Fibroblast of pulmonary artery (primary cell): ENCODE measurements around the gene PUS7.

Experiments
- DNase-seq: peaks from one replicate; pipeline ENCODE4 v3.0.0-alpha.2; 2010; ENCODE audit warnings: low read depth
- H3K4me3 ChIP-seq: replicated peaks from 2 replicates; pipeline ENCODE4 v1.5.1; 2011; ENCODE audit warnings: low read depth, mild to moderate bottlenecking, control low read depth, low read length, moderate library complexity
- TF ChIP-seq, protein P1 (sequence below): IDR thresholded peaks from 2 replicates; pipeline ENCODE4 v1.5.1; 2011; ENCODE audit warnings: mild to moderate bottlenecking, control low read depth, low read length, inconsistent platforms; ENCODE audit errors: missing control alignments

Gene PUS7

DNA sequence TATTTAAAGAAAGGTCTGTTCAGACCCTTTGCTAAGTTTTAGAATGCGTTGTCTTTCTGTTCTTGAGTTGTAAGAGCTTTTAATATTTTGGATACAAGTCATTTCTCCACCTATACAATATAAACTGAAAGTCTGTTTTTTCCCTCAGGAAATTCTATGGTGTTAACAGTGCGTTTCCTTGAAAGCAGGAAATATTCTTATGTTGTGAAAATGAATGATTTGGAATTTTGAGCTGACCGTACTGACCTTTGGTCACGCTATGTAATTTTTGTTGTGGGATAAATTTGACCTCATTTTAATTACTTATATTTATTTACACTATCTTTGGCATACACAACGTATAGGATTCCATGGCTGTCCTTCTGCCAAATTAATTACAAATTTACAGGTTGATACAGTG is 43.5 kb downstream of the PUS7 start:
- TF ChIP-seq, protein P1, sequence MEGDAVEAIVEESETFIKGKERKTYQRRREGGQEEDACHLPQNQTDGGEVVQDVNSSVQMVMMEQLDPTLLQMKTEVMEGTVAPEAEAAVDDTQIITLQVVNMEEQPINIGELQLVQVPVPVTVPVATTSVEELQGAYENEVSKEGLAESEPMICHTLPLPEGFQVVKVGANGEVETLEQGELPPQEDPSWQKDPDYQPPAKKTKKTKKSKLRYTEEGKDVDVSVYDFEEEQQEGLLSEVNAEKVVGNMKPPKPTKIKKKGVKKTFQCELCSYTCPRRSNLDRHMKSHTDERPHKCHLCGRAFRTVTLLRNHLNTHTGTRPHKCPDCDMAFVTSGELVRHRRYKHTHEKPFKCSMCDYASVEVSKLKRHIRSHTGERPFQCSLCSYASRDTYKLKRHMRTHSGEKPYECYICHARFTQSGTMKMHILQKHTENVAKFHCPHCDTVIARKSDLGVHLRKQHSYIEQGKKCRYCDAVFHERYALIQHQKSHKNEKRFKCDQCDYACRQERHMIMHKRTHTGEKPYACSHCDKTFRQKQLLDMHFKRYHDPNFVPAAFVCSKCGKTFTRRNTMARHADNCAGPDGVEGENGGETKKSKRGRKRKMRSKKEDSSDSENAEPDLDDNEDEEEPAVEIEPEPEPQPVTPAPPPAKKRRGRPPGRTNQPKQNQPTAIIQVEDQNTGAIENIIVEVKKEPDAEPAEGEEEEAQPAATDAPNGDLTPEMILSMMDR: no peak

GRCh38 chr7:105477908-105478307 is 44.2 kb downstream of the PUS7 start:
- TF ChIP-seq, protein P1: no peak

More for the DNA sequence above, 43.5 kb downstream of the PUS7 start:
- no peak for DNase-seq
- no peak overlapping the region for H3K4me3 ChIP-seq

DNA sequence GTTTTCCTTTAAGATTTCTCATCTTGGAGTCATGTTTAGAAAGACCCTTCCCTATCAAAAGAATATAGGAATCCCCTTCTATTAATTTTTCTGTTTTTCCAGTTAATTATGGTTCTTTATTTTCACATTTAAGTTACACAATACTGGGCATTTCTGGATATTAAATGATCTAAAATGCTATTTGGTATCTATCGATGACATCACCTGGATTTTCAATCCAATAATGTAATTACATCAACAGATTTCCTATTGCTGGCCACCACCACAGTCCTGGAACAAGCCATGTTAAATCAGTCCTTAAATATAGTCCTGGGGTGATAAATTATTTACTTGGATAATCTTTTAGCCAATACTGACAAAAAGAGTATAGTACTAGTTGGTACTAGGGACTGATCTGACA is 48.0 kb downstream of the PUS7 start:
- no peak for DNase-seq
- TF ChIP-seq, protein P1: no peak
- no peak overlapping the region for H3K4me3 ChIP-seq

More at GRCh38 chr7:105477908-105478307, 44.2 kb downstream of the PUS7 start:
- H3K4me3 ChIP-seq: no peak overlapping the region
- DNase-seq: no peak

GRCh38 chr7:105473163-105473562 is 48.9 kb downstream of the PUS7 start:
- TF ChIP-seq, protein P1: no peak
- H3K4me3 ChIP-seq: no peak overlapping the region
- DNase-seq: peak; percentile 91

- TF ChIP-seq, protein P1: no peak
- no peak overlapping the region for H3K4me3 ChIP-seq
Observed at GRCh38 chr7:105470846-105471245, 51.2 kb downstream of the PUS7 start.

DNA sequence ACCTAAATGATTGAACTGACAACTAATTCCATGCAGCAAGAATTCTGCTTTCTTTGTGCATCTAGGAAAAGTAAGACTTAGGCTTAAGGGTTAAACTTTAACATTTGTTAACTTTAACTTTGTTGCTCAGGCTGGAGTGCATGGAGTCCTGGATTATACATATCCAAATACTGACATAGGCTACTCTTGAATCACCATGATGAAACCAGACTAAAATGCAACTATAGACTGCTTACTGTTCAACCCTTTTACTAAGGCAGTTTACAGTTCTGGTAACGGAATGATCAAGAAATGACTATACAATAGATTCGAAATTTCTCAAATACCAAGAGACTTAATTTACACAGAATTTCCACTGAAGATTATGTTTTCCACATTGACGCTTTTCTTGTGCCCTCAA is 52.0 kb downstream of the PUS7 start:
- TF ChIP-seq, protein P1: no peak
- no peak for DNase-seq
- no peak overlapping the region for H3K4me3 ChIP-seq

More at GRCh38 chr7:105470846-105471245, 51.2 kb downstream of the PUS7 start:
- no peak for DNase-seq

- TF ChIP-seq, protein P1: no peak
- H3K4me3 ChIP-seq: no peak overlapping the region
- no peak for DNase-seq
Observed at GRCh38 chr7:105462765-105463420, 59.2 kb downstream of the PUS7 start.
